Dermis microvascular lymphatic vessel endothelial cell (primary cell): ENCODE data around the gene APP. TPM values are rescaled to one million over a fixed set of nuclear protein-coding genes. Genes with fewer than 3 reads are reported as not detected.

Experiments used
- DNase-seq, 2 donors: peaks; one replicate each; pipeline versions ENCODE4 v3.0.0 to v3.0.0-alpha.2; 2010; ENCODE audit warnings: low read depth in 2 of 2
- total RNA-seq: library from RNA; depleted of rRNA; stranded (reverse); fragments of >200 nt; gene quantifications from 2 replicates; pipeline ENCODE4 v1.2.1, GENCODE V29; 2014

Gene APP
- total RNA-seq, 1 donor from 2014 or later: 603 TPM

GRCh38 chr21:26127073-26127814, 43.3 kb downstream of the APP start:
- no peak for DNase-seq

GRCh38 chr21:26126168-26126553, 44.4 kb downstream of the APP start:
- no peak for DNase-seq

- DNase-seq: no peak
These were observed 45.0 kb downstream of the APP start for GRCh38 chr21:26125433-26126167.

- peak in 1 of 2 donors; percentile 61 for DNase-seq
These were observed 45.7 kb downstream of the APP start for GRCh38 chr21:26124896-26125295.

- DNase-seq: peak; percentile 52 to 87
These were observed 46.1 kb downstream of the APP start for GRCh38 chr21:26124421-26124833.

- peak in 1 of 2 donors; percentile 31 for DNase-seq
These were observed 47.6 kb downstream of the APP start for GRCh38 chr21:26123012-26123411.

- DNase-seq: no peak
These were observed 49.7 kb downstream of the APP start for GRCh38 chr21:26120828-26121227.

- DNase-seq: no peak
These were observed 50.7 kb downstream of the APP start for GRCh38 chr21:26119906-26120305.

- DNase-seq: no peak
These were observed 51.5 kb downstream of the APP start for GRCh38 chr21:26118938-26119540.

GRCh38 chr21:26117972-26118367, 52.6 kb downstream of the APP start:
- no peak for DNase-seq

- DNase-seq: no peak
These were observed 53.1 kb downstream of the APP start for GRCh38 chr21:26117324-26117971.

GRCh38 chr21:26116456-26117011, 54.0 kb downstream of the APP start:
- no peak for DNase-seq

- peak in 1 of 2 donors; percentile 80 for DNase-seq
These were observed 54.7 kb downstream of the APP start for GRCh38 chr21:26115899-26116298.

- DNase-seq: peak in 1 of 2 donors; percentile 78
These were observed 55.3 kb downstream of the APP start for GRCh38 chr21:26115305-26115704.

GRCh38 chr21:26112975-26113374, 57.6 kb downstream of the APP start:
- DNase-seq: no peak

- DNase-seq: peak in 1 of 2 donors; percentile 28
These were observed 58.3 kb downstream of the APP start for GRCh38 chr21:26112127-26112742.

GRCh38 chr21:26110715-26111114, 59.9 kb downstream of the APP start:
- DNase-seq: no peak

- no peak for DNase-seq
These were observed 63.1 kb downstream of the APP start for GRCh38 chr21:26107429-26107828.

- peak in 1 of 2 donors; percentile 77 for DNase-seq
These were observed 64.0 kb downstream of the APP start for GRCh38 chr21:26106562-26106961.

GRCh38 chr21:26105819-26106218, 64.8 kb downstream of the APP start:
- DNase-seq: no peak

- no peak for DNase-seq
These were observed 70.0 kb downstream of the APP start for GRCh38 chr21:26100573-26100972.
